HL-60 (cell line): Measurements from ENCODE around the gene CHRNA4.

ENCODE experiments used
- DNase-seq, 2 experiments: peaks; one replicate each; pipeline ENCODE4 v3.0.0-alpha.2; 2010 to 2020; ENCODE audit warnings: low read depth in 1 of 2, low spot score in 1 of 2
- H3K27ac ChIP-seq: fragments of 250-450 bp; sonication (Bioruptor Pico); replicated peaks from 2 replicates; pipeline ENCODE4 v1.5.1; 2020; ENCODE audit warnings: mild to moderate bottlenecking, moderate library complexity
- H3K27me3 ChIP-seq: fragments of 250-450 bp; sonication (Bioruptor Pico); 2 replicates; pipeline ENCODE4 v1.5.1; 2021; ENCODE audit warnings: mild to moderate bottlenecking, moderate library complexity; ENCODE audit not compliant: insufficient read depth, poor library complexity, severe bottlenecking
- H3K4me3 ChIP-seq: replicated peaks from 2 replicates; pipeline ENCODE4 v1.5.1; 2011; ENCODE audit warnings: mild to moderate bottlenecking, control low read depth, low read length; ENCODE audit not compliant: insufficient read depth
- CTCF ChIP-seq: IDR thresholded peaks from one replicate; pipeline ENCODE4 v1.5.1; 2011; ENCODE audit warnings: low read length, control low read depth, inconsistent platforms; ENCODE audit not compliant: insufficient read depth
- GABPA ChIP-seq: IDR thresholded peaks from 2 replicates; pipeline ENCODE4 v1.6.1; 2012; ENCODE audit warnings: low read depth
- POLR2AphosphoS5 ChIP-seq: IDR thresholded peaks from 2 replicates; pipeline ENCODE4 v1.6.1; 2012; ENCODE audit warnings: low read depth
- REST ChIP-seq: IDR thresholded peaks from 2 replicates; pipeline ENCODE4 v1.6.1; 2012; ENCODE audit warnings: low read depth; ENCODE audit not compliant: insufficient replicate concordance
- SPI1 ChIP-seq: IDR thresholded peaks from 2 replicates; pipeline ENCODE4 v1.6.1; 2012; ENCODE audit warnings: low read depth, mild to moderate bottlenecking, borderline replicate concordance

CHRNA4 gene

GRCh38 chr20:63383556-63383955, 22.4 kb upstream of the CHRNA4 start:
- no peak overlapping the region for H3K4me3 ChIP-seq
- H3K27me3 ChIP-seq = peaks cover 3% of the 10 kb centered on the region
- TF ChIP-seq SPI1 (no peak), POLR2AphosphoS5 (no peak), REST (no peak), CTCF (no peak)
- DNase-seq = no peak
- no peak overlapping the region for H3K27ac ChIP-seq

DNA sequence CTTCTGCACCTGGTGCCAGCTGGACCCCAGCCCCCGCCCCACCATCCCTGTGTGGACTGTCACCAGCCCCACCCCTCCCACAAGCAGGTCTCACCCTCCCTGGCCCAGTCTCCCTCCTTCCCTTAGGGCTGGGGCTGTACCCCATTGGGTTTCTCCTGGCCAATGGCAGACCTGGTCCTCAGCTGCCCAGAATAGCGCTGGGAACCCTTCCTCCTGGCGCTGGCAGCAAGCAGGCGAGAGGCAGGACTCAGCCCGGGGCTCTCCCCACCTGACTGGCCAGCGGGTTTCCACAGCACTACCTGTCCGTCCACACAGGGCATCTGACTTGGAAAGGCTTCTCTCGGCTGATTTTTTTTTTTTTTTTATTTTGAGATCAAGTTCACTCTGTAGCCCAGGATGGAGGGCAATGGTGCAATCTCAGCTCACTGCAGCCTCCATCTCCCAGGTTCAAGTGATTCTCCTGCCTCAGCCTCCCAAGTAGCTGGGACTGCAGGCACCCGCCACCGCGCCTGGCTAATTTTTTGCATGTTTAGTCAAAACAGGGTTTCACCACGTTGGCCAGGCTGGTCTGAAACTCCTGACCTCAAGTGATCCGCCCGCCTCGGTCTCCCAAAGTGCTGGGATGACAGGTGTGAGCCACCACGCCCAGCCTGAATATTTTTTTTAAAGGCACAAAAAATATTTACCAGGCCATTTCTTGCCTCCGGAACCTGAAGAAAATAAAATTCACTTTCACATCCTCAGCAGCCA, 21.6 kb upstream of the CHRNA4 start:
- H3K27ac ChIP-seq = no peak overlapping the region

More for the DNA sequence above, 21.6 kb upstream of the CHRNA4 start:
- Histone ChIP-seq H3K4me3 (no peak overlapping the region), H3K27me3 (peaks cover 9% of the 10 kb centered on the region)
- DNase-seq = no peak
- TF ChIP-seq SPI1 (no peak), REST (no peak), POLR2AphosphoS5 (no peak), GABPA (no peak), CTCF (no peak)
